GM23338 (cell line): ENCODE data around the gene VPS37B. TPM values are rescaled to one million over a fixed set of nuclear protein-coding genes. Genes with fewer than 3 reads are reported as not detected.
"Not testable (repeated sequence)": the region's sequence is repeated elsewhere in the genome, so short reads cannot be mapped to it uniquely, and the experiment has no call there.

Source experiments
- ATAC-seq: fragments of 200-7000 bp; cut with Tn5 transposase; 3 replicates; pipeline ENCODE4 v1.9.1; 2020
- DNase-seq: peaks from one replicate; pipeline ENCODE4 v3.0.0-alpha.2; 2015; ENCODE audit warnings: low spot score
- H2AFZ ChIP-seq: fragments of 200-600 bp; sonication (generic); 2 replicates; pipeline ENCODE4 v1.8.0; 2016; ENCODE audit warnings: antibody characterized with exemption, mild to moderate bottlenecking, moderate library complexity
- H3F3A ChIP-seq: fragments of 200-600 bp; sonication (generic); replicated peaks from 2 replicates; pipeline ENCODE4 v1.8.0; 2017; ENCODE audit warnings: antibody characterized with exemption, mixed run types, low read depth
- H3K27ac ChIP-seq: fragments of 200-600 bp; sonication (generic); 2 replicates; pipeline ENCODE4 v1.6.1; 2016; ENCODE audit warnings: low read depth
- H3K27me3 ChIP-seq: fragments of 200-600 bp; sonication (generic); 2 replicates; pipeline ENCODE4 v1.8.0; 2016; ENCODE audit warnings: mild to moderate bottlenecking, mixed run types, moderate library complexity; ENCODE audit not compliant: insufficient read depth
- H3K36me3 ChIP-seq: fragments of 200-600 bp; sonication (generic); 2 replicates; pipeline ENCODE4 v1.8.0; 2016; ENCODE audit warnings: mild to moderate bottlenecking; ENCODE audit not compliant: insufficient read depth
- H3K4me1 ChIP-seq: fragments of 200-600 bp; sonication (generic); 2 replicates; pipeline ENCODE4 v1.8.0; 2016; ENCODE audit warnings: mild to moderate bottlenecking, moderate library complexity; ENCODE audit not compliant: insufficient read depth
- H3K4me2 ChIP-seq: fragments of 200-600 bp; sonication (generic); 2 replicates; pipeline ENCODE4 v1.7.1; 2017; ENCODE audit warnings: mixed run types
- H3K4me3 ChIP-seq: fragments of 200-600 bp; sonication (generic); 2 replicates; pipeline ENCODE4 v1.6.1; 2016; ENCODE audit warnings: mixed run types
- H3K79me2 ChIP-seq: fragments of 200-600 bp; sonication (generic); replicated peaks from 2 replicates; pipeline ENCODE4 v1.8.0; 2017; ENCODE audit warnings: mild to moderate bottlenecking; ENCODE audit not compliant: insufficient read depth
- H3K9me2 ChIP-seq: fragments of 200-600 bp; sonication (generic); 2 replicates; pipeline ENCODE4 v1.8.0; 2017; ENCODE audit not compliant: insufficient read depth
- H4K20me1 ChIP-seq: fragments of 200-600 bp; sonication (generic); replicated peaks from 2 replicates; pipeline ENCODE4 v1.8.0; 2017; ENCODE audit warnings: mild to moderate bottlenecking; ENCODE audit not compliant: insufficient read depth
- H3K27ac Mint-ChIP-seq: 2 replicates; pipeline ENCODE4 v1.8.0; 2020; ENCODE audit warnings: inconsistent platforms, mild to moderate bottlenecking, moderate library complexity, mixed read lengths
- H3K27me3 Mint-ChIP-seq: 3 replicates; pipeline ENCODE4 v1.8.0; 2022; ENCODE audit warnings: low read depth, mild to moderate bottlenecking, moderate library complexity, mixed read lengths, inconsistent platforms; ENCODE audit not compliant: insufficient read depth, poor library complexity
- H3K36me3 Mint-ChIP-seq: 3 replicates; pipeline ENCODE4 v1.8.0; 2021; ENCODE audit warnings: low read depth, mild to moderate bottlenecking, inconsistent platforms, moderate library complexity, mixed read lengths
- H3K4me1 Mint-ChIP-seq: 3 replicates; pipeline ENCODE4 v1.8.0; 2020; ENCODE audit warnings: mild to moderate bottlenecking, inconsistent platforms, mixed read lengths
- H3K4me3 Mint-ChIP-seq: 3 replicates; pipeline ENCODE4 v1.8.0; 2021; ENCODE audit warnings: moderate library complexity, mild to moderate bottlenecking, inconsistent platforms, mixed read lengths
- H3K9me3 Mint-ChIP-seq: 3 replicates; pipeline ENCODE4 v1.8.0; 2020; ENCODE audit warnings: moderate library complexity, mild to moderate bottlenecking, inconsistent platforms, mixed read lengths
- CREB1 ChIP-seq: fragments of 250-450 bp; sonication (Bioruptor Pico); IDR thresholded peaks from 2 replicates; pipeline ENCODE4 v1.5.0; 2020; ENCODE audit warnings: low read depth, mild to moderate bottlenecking, moderate library complexity
- EZH2 ChIP-seq: fragments of 200-600 bp; sonication (generic); IDR thresholded peaks from one replicate; pipeline ENCODE4 v1.8.0; 2017; ENCODE audit warnings: antibody characterized with exemption, mild to moderate bottlenecking, low read depth; ENCODE audit not compliant: unreplicated experiment
- NANOG ChIP-seq: IDR thresholded peaks from 2 replicates; pipeline ENCODE4 v1.6.1; 2016; ENCODE audit warnings: antibody characterized with exemption, borderline replicate concordance
- STAT1 ChIP-seq: IDR thresholded peaks from one replicate; pipeline ENCODE4 v1.6.1; 2016; ENCODE audit warnings: antibody characterized with exemption; ENCODE audit not compliant: unreplicated experiment
- ZNF114 ChIP-seq: fragments of 250-450 bp; sonication (Bioruptor Pico); IDR thresholded peaks from 2 replicates; pipeline ENCODE4 v1.5.0; 2020; ENCODE audit warnings: mild to moderate bottlenecking, moderate library complexity
- ZNF331 ChIP-seq: fragments of 250-450 bp; sonication (Bioruptor Pico); IDR thresholded peaks from 2 replicates; pipeline ENCODE4 v1.5.0; 2020; ENCODE audit warnings: low read depth, mild to moderate bottlenecking, moderate library complexity
- polyA plus RNA-seq: library from polyadenylated mRNA; unstranded; fragments of >200 nt; fragmentation: Nextera tagmentation; extraction: Ambion mirVana; gene quantifications from 2 replicates; pipeline ENCODE4 v1.2.1, GENCODE V29; 2016
- total RNA-seq: library from RNA; depleted of rRNA; stranded (reverse); fragments of >200 nt; shearing (Covaris generic); gene quantifications from 2 replicates; pipeline ENCODE4 v1.2.3, GENCODE V29; 2014
- TF ChIP-seq, protein P1 (sequence below): IDR thresholded peaks from one replicate; pipeline ENCODE4 v1.6.1; 2018; ENCODE audit warnings: antibody characterized with exemption; ENCODE audit not compliant: unreplicated experiment
- TF ChIP-seq, protein P2 (sequence below): fragments of 250-450 bp; sonication (Bioruptor Pico); IDR thresholded peaks from 2 replicates; pipeline ENCODE4 v1.5.0; 2020; ENCODE audit warnings: mild to moderate bottlenecking, moderate library complexity
- TF ChIP-seq, protein P3 (sequence below): IDR thresholded peaks from 2 replicates; pipeline ENCODE4 v1.6.1; 2016; ENCODE audit warnings: antibody characterized with exemption
- TF ChIP-seq, protein P4 (sequence below), 2 experiments: fragments of 200-600 bp in 1 of 2; sonication (generic) in 1 of 2; conservative IDR thresholded peaks; 2 replicates each; pipeline versions ENCODE4 v1.5.1 to v1.6.1; 2016 to 2017; ENCODE audit warnings: antibody characterized with exemption in 2 of 2, low read depth in 2 of 2, mild to moderate bottlenecking in 2 of 2, moderate library complexity in 1 of 2

VPS37B gene
- total and polyA plus RNA-seq, 2 experiments from 2014 or later, result 6.7 to 10.9 TPM

GRCh38 chr12:122941351-122941750 lies 45.4 kb upstream of the VPS37B start:
- not testable (repeated sequence) for H4K20me1 ChIP-seq, H3K4me2 ChIP-seq, DNase-seq, H3K36me3 ChIP-seq, H3K9me3 Mint-ChIP-seq, H2AFZ ChIP-seq, H3F3A ChIP-seq, H3K4me3 Mint-ChIP-seq, H3K79me2 ChIP-seq, H3K4me1 Mint-ChIP-seq, H3K27ac ChIP-seq, H3K36me3 Mint-ChIP-seq, H3K9me2 ChIP-seq, H3K4me1 ChIP-seq, ATAC-seq, H3K27ac Mint-ChIP-seq, H3K4me3 ChIP-seq, H3K27me3 ChIP-seq
- H3K27me3 Mint-ChIP-seq, result peaks cover 14% of the 10 kb centered on the region

DNA sequence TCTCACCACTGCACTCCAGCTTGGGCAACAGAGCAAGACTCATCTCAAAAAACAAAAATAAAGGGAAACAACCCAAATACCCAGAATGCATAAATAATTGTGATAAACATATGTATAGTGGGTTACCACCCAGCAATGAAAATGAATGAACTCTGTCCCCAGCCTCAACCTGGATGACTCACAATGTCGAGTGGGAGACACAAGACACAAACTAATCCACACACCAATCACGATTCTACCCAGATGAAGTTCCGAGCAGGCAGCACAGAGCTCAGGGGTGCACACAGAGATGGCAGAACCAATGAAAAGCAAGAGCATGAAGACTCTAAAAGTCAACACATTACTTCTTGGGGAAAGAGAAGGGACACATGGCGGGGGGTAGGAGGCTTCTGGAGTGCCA lies 43.2 kb upstream of the VPS37B start:
- no peaks in the 10 kb centered on the region for H3K4me1 Mint-ChIP-seq
- no peak overlapping the region for H3K27ac ChIP-seq
- H3K79me2 ChIP-seq, result no peaks in the 10 kb centered on the region
- no peak overlapping the region for H3K4me3 Mint-ChIP-seq
- no peaks in the 10 kb centered on the region for H3K36me3 ChIP-seq
- peaks cover 11% of the 10 kb centered on the region for H3K27me3 Mint-ChIP-seq
- H3K4me3 ChIP-seq, result no peak overlapping the region
- no peak overlapping the region for H2AFZ ChIP-seq
- no peaks in the 10 kb centered on the region for H3K27me3 ChIP-seq
- H3K27ac Mint-ChIP-seq, result no peak overlapping the region
- H4K20me1 ChIP-seq, result 0 out of 2 replicates have a peak, but pooled peaks cover 3% of the 10 kb centered on the region
- no peak overlapping the region for H3K4me2 ChIP-seq
- DNase-seq (no peak), ATAC-seq (no peak)
- no peaks in the 10 kb centered on the region for H3K9me3 Mint-ChIP-seq
- H3K36me3 Mint-ChIP-seq, result no peaks in the 10 kb centered on the region
- H3K9me2 ChIP-seq, result no peaks in the 10 kb centered on the region
- H3K4me1 ChIP-seq, result no peaks in the 10 kb centered on the region
- no peaks in the 10 kb centered on the region for H3F3A ChIP-seq
- TF ChIP-seq ZNF331 (CRISPR knock-in tag) (no peak), EZH2 (no peak), STAT1 (no peak), ZNF114 (no peak), NANOG (no peak), CREB1 (CRISPR knock-in tag) (no peak)
- TF ChIP-seq, protein P1, sequence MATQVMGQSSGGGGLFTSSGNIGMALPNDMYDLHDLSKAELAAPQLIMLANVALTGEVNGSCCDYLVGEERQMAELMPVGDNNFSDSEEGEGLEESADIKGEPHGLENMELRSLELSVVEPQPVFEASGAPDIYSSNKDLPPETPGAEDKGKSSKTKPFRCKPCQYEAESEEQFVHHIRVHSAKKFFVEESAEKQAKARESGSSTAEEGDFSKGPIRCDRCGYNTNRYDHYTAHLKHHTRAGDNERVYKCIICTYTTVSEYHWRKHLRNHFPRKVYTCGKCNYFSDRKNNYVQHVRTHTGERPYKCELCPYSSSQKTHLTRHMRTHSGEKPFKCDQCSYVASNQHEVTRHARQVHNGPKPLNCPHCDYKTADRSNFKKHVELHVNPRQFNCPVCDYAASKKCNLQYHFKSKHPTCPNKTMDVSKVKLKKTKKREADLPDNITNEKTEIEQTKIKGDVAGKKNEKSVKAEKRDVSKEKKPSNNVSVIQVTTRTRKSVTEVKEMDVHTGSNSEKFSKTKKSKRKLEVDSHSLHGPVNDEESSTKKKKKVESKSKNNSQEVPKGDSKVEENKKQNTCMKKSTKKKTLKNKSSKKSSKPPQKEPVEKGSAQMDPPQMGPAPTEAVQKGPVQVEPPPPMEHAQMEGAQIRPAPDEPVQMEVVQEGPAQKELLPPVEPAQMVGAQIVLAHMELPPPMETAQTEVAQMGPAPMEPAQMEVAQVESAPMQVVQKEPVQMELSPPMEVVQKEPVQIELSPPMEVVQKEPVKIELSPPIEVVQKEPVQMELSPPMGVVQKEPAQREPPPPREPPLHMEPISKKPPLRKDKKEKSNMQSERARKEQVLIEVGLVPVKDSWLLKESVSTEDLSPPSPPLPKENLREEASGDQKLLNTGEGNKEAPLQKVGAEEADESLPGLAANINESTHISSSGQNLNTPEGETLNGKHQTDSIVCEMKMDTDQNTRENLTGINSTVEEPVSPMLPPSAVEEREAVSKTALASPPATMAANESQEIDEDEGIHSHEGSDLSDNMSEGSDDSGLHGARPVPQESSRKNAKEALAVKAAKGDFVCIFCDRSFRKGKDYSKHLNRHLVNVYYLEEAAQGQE, result no peak
- TF ChIP-seq, protein P2, sequence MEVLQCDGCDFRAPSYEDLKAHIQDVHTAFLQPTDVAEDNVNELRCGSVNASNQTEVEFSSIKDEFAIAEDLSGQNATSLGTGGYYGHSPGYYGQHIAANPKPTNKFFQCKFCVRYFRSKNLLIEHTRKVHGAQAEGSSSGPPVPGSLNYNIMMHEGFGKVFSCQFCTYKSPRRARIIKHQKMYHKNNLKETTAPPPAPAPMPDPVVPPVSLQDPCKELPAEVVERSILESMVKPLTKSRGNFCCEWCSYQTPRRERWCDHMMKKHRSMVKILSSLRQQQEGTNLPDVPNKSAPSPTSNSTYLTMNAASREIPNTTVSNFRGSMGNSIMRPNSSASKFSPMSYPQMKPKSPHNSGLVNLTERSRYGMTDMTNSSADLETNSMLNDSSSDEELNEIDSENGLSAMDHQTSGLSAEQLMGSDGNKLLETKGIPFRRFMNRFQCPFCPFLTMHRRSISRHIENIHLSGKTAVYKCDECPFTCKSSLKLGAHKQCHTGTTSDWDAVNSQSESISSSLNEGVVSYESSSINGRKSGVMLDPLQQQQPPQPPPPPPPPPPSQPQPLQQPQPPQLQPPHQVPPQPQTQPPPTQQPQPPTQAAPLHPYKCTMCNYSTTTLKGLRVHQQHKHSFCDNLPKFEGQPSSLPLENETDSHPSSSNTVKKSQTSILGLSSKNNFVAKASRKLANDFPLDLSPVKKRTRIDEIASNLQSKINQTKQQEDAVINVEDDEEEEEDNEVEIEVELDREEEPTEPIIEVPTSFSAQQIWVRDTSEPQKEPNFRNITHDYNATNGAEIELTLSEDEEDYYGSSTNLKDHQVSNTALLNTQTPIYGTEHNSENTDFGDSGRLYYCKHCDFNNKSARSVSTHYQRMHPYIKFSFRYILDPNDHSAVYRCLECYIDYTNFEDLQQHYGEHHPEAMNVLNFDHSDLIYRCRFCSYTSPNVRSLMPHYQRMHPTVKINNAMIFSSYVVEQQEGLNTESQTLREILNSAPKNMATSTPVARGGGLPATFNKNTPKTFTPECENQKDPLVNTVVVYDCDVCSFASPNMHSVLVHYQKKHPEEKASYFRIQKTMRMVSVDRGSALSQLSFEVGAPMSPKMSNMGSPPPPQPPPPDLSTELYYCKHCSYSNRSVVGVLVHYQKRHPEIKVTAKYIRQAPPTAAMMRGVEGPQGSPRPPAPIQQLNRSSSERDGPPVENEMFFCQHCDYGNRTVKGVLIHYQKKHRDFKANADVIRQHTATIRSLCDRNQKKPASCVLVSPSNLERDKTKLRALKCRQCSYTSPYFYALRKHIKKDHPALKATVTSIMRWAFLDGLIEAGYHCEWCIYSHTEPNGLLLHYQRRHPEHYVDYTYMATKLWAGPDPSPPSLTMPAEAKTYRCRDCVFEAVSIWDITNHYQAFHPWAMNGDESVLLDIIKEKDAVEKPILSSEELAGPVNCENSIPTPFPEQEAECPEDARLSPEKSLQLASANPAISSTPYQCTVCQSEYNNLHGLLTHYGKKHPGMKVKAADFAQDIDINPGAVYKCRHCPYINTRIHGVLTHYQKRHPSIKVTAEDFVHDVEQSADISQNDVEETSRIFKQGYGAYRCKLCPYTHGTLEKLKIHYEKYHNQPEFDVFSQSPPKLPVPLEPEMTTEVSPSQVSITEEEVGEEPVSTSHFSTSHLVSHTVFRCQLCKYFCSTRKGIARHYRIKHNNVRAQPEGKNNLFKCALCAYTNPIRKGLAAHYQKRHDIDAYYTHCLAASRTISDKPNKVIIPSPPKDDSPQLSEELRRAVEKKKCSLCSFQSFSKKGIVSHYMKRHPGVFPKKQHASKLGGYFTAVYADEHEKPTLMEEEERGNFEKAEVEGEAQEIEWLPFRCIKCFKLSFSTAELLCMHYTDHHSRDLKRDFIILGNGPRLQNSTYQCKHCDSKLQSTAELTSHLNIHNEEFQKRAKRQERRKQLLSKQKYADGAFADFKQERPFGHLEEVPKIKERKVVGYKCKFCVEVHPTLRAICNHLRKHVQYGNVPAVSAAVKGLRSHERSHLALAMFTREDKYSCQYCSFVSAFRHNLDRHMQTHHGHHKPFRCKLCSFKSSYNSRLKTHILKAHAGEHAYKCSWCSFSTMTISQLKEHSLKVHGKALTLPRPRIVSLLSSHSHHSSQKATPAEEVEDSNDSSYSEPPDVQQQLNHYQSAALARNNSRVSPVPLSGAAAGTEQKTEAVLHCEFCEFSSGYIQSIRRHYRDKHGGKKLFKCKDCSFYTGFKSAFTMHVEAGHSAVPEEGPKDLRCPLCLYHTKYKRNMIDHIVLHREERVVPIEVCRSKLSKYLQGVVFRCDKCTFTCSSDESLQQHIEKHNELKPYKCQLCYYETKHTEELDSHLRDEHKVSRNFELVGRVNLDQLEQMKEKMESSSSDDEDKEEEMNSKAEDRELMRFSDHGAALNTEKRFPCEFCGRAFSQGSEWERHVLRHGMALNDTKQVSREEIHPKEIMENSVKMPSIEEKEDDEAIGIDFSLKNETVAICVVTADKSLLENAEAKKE, result no peak
- TF ChIP-seq, protein P3, sequence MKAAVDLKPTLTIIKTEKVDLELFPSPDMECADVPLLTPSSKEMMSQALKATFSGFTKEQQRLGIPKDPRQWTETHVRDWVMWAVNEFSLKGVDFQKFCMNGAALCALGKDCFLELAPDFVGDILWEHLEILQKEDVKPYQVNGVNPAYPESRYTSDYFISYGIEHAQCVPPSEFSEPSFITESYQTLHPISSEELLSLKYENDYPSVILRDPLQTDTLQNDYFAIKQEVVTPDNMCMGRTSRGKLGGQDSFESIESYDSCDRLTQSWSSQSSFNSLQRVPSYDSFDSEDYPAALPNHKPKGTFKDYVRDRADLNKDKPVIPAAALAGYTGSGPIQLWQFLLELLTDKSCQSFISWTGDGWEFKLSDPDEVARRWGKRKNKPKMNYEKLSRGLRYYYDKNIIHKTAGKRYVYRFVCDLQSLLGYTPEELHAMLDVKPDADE, result no peak
- TF ChIP-seq, protein P4, sequence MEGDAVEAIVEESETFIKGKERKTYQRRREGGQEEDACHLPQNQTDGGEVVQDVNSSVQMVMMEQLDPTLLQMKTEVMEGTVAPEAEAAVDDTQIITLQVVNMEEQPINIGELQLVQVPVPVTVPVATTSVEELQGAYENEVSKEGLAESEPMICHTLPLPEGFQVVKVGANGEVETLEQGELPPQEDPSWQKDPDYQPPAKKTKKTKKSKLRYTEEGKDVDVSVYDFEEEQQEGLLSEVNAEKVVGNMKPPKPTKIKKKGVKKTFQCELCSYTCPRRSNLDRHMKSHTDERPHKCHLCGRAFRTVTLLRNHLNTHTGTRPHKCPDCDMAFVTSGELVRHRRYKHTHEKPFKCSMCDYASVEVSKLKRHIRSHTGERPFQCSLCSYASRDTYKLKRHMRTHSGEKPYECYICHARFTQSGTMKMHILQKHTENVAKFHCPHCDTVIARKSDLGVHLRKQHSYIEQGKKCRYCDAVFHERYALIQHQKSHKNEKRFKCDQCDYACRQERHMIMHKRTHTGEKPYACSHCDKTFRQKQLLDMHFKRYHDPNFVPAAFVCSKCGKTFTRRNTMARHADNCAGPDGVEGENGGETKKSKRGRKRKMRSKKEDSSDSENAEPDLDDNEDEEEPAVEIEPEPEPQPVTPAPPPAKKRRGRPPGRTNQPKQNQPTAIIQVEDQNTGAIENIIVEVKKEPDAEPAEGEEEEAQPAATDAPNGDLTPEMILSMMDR (conservative IDR thresholded peaks at IDR 0.05; ENCODE audit: low read depth in 2 of 2), result no peak
